ENCODE results near the gene FAM78A. TPM values are rescaled to one million over a fixed set of nuclear protein-coding genes. Genes with fewer than 3 reads are reported as not detected.

FAM78A gene
- total and polyA plus RNA-seq, 2 of the 8 experiments (the other 6 are each of a cell fraction or from before 2014, with no cell fraction given): 3.1 TPM

GRCh38 chr9:131320031-131320685 is 43.8 kb upstream of the FAM78A start (continued):
- TF ChIP-seq, protein P1, sequence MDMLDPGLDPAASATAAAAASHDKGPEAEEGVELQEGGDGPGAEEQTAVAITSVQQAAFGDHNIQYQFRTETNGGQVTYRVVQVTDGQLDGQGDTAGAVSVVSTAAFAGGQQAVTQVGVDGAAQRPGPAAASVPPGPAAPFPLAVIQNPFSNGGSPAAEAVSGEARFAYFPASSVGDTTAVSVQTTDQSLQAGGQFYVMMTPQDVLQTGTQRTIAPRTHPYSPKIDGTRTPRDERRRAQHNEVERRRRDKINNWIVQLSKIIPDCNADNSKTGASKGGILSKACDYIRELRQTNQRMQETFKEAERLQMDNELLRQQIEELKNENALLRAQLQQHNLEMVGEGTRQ (IDR thresholded peaks at IDR 0.05; ENCODE audit: low read length): no peak
- TF ChIP-seq BCL11A (IDR thresholded peaks at IDR 0.05; ENCODE audit: low read depth in 2 of 2, low read length in 2 of 2) (no peak), NANOG (IDR thresholded peaks at IDR 0.05; ENCODE audit: insufficient read depth, low read depth, low read length, poor library complexity, severe bottlenecking) (no peak), ASH2L (IDR thresholded peaks at IDR 0.05; ENCODE audit: low read length) (no peak), EGR1 (IDR thresholded peaks at IDR 0.05; ENCODE audit: borderline replicate concordance, low read depth, low read length) (no peak), PHF8 (conservative IDR thresholded peaks at IDR 0.05; ENCODE audit: low read depth, low read length) (no peak)

Measured in H1 (cell line).